ENCODE results near the gene CD3E. TPM values are rescaled to one million over a fixed set of nuclear protein-coding genes. Genes with fewer than 3 reads are reported as not detected.

CD3E gene
- total RNA-seq, 1 experiment from 2014 or later: not detected

- peaks cover 4% of the 10 kb centered on the region for H3K23me2 ChIP-seq (ENCODE audit: insufficient read length, low read depth, low read length, poor library complexity, severe bottlenecking)
- Mint-ChIP-seq H3K9me3 (no peaks in the 10 kb centered on the region; a peak in 2 of 5 replicates), H3K27me3 (ENCODE audit: low read depth) (peaks cover 83% of the 10 kb centered on the region), H3K4me1 (peaks cover 25 to 37% of the 10 kb centered on the region in 2 experiments), H3K27ac (no peak overlapping the region), H3K4me3 (no peak overlapping the region), H3K36me3 (ENCODE audit: insufficient read depth in 1 of 3, low read depth in 3 of 3) (no peaks in the 10 kb centered on the region)
- DNase-seq: no peak
- no peak overlapping the region for H4K8ac ChIP-seq (replicated peaks; ENCODE audit: insufficient read length, low read depth, low read length)
- H3K56ac ChIP-seq (ENCODE audit: insufficient read length, low read depth, low read length): no peak overlapping the region
- no peaks in the 10 kb centered on the region; the same call in none of the 2 replicates for H3K4me1 ChIP-seq (ENCODE audit: insufficient read depth, low read length)
- H2AFZ ChIP-seq (ENCODE audit: low read length): no peak overlapping the region
- H3K79me2 ChIP-seq (ENCODE audit: insufficient read depth, low read length): no peaks in the 10 kb centered on the region
- H3K4ac ChIP-seq (ENCODE audit: low read depth, low read length): no peak overlapping the region
- no peak overlapping the region for H2BK15ac ChIP-seq (ENCODE audit: low read depth, low read length)
- no peak overlapping the region for H3K23ac ChIP-seq (ENCODE audit: insufficient read length, low read depth, low read length)
- no peak overlapping the region for H2BK12ac ChIP-seq (ENCODE audit: insufficient read length, low read depth, low read length)
- no peak overlapping the region for H2BK120ac ChIP-seq (ENCODE audit: low read depth, low read length, poor library complexity, severe bottlenecking)
- TF ChIP-seq CTCF (conservative IDR thresholded peaks at IDR 0.05): no peak
- H3K9ac ChIP-seq (ENCODE audit: extremely low read depth, insufficient read length, low read length): no peak overlapping the region
- H3K79me1 ChIP-seq (ENCODE audit: insufficient read depth, low read depth, low read length, poor library complexity, severe bottlenecking): no peaks in the 10 kb centered on the region
- H4K91ac ChIP-seq (ENCODE audit: insufficient read length, low read depth, low read length): no peak overlapping the region
- H4K20me1 ChIP-seq (ENCODE audit: control insufficient read depth, insufficient read depth, insufficient read length): no peaks in the 10 kb centered on the region
- H4K5ac ChIP-seq (ENCODE audit: insufficient read length, low read depth, low read length): no peak overlapping the region
- H3T11ph ChIP-seq (ENCODE audit: low read length): no peak overlapping the region
- H3K27ac ChIP-seq (ENCODE audit: insufficient read length, low read depth, low read length): no peak overlapping the region
- no peak overlapping the region for H3K18ac ChIP-seq (ENCODE audit: insufficient read length, low read depth, low read length)
- no peak overlapping the region for H2AK5ac ChIP-seq (ENCODE audit: insufficient read length, low read length)
- H2BK5ac ChIP-seq (ENCODE audit: insufficient read length, low read length): no peak overlapping the region
- H3K14ac ChIP-seq (ENCODE audit: insufficient read depth, low read length): no peak overlapping the region
- peaks cover 8% of the 10 kb centered on the region; the same call in 1 of the 2 replicates for H3K27me3 ChIP-seq (ENCODE audit: insufficient read depth, low read length)
- H2BK20ac ChIP-seq (ENCODE audit: low read depth, low read length, poor library complexity, severe bottlenecking): no peak overlapping the region
- H3K4me2 ChIP-seq (ENCODE audit: insufficient read depth, insufficient read length, low read length): no peak overlapping the region
- no CpG with 5 or more reads among the region's 4 CpGs for WGBS (ENCODE audit: extremely low coverage, insufficient read length, low lambda C conversion rate)
- H3K9me3 ChIP-seq (ENCODE audit: control insufficient read depth, low read depth, low read length): no peaks in the 10 kb centered on the region
These were observed 41.4 kb upstream of the CD3E start for GRCh38 chr11:118263112-118263511.

All from H9 (cell line).